OCI-LY1 (cell line): ENCODE data around the gene ITGB3BP.

Source experiments
- EZH2 ChIP-seq: fragments of 200-600 bp; sonication (generic), shearing (Covaris generic); IDR thresholded peaks from 2 replicates; pipeline ENCODE4 v1.8.0; 2017; ENCODE audit warnings: borderline replicate concordance, mixed run types, mild to moderate bottlenecking, antibody characterized with exemption, low read length, moderate library complexity, mixed read lengths
- TF ChIP-seq, protein P1 (sequence below): fragments of 200-600 bp; sonication (generic), shearing (Covaris generic); IDR thresholded peaks from 2 replicates; pipeline ENCODE4 v1.5.1; 2017; ENCODE audit warnings: mild to moderate bottlenecking, antibody characterized with exemption, low read length, moderate library complexity, mixed read lengths

DNA sequence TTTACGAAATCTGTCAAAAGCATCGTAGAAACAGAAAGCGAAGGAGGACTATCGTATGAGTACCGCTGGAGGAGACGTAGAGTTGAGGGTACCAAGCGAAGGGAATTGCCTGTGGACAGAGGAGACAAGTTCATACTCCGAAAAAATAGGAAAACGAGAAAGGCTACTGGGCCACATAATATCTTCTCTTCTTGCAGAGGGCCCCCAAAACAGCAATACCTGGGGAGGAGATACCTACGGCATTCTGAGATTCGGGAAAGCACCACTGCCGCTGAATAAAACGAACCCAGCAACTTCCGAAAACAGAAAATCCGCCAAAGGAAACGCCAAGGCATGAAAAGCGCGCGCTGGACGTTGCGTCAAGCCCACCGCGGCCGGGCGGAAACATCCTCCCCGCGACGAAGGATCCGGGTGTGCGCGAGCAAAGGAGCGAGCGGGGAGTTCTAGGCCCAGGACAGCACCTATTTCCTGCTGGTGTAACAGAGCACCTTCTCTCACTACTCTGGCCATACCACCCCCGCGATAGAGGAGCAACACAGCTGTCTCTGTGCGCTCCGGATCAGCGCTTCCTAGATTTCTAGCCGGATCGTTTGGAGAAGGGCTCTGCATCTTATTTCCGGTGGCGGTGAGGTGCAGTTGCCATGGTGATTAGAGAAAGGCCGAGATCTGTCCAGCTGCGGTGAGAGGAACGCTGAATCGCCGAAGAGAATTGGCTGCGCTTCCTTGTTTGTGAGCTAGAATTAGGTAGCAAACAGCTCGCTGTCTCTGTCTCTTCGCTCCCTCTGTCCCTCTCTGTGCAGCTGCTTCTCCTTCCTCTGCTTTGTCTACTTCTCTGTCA is at the start of gene ITGB3BP, which contains the start of gene EFCAB7:
- TF ChIP-seq, protein P1, sequence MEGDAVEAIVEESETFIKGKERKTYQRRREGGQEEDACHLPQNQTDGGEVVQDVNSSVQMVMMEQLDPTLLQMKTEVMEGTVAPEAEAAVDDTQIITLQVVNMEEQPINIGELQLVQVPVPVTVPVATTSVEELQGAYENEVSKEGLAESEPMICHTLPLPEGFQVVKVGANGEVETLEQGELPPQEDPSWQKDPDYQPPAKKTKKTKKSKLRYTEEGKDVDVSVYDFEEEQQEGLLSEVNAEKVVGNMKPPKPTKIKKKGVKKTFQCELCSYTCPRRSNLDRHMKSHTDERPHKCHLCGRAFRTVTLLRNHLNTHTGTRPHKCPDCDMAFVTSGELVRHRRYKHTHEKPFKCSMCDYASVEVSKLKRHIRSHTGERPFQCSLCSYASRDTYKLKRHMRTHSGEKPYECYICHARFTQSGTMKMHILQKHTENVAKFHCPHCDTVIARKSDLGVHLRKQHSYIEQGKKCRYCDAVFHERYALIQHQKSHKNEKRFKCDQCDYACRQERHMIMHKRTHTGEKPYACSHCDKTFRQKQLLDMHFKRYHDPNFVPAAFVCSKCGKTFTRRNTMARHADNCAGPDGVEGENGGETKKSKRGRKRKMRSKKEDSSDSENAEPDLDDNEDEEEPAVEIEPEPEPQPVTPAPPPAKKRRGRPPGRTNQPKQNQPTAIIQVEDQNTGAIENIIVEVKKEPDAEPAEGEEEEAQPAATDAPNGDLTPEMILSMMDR, result no peak
- no peak for TF ChIP-seq EZH2
